ENCODE results near the gene CUX1.

DNA sequence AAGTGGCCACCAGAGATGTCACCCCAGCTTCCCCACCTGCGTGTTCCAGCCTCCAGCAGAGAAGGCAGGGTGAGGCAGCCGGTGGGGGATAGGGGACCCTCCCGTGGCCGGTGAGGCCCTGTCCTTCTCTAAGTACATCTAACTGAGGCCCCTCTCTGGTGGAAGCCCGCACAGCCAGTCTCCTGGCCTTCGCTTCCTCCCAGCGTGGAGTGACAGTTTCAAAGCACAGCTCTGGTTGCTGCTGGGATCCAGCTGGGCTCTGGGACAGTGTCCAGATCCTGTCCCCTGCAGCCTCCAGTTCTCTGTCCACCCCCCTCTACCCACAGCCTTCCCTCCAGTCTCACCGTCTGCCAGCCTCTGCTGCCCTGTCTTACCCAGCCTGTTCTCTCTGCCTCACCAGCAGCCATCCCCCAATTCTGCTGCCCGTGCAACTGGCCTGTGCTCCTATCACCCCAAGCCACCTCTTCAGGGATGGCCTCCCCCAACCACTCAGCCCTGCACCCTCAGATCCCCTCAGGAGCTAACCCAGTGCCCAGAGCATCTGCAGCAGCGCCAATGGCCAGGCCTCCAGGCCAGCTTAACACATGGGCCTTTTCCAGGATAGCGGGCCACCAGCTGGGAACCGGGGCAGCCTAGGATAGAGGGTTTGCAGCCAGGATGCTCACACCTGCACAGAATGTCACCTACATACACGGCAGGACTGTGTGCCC lies 452.9 kb downstream of the CUX1 start:
- TF ChIP-seq EP300 (IDR thresholded peaks at IDR 0.05; ENCODE audit: borderline replicate concordance) (no peak), CREB1 (IDR thresholded peaks at IDR 0.05; ENCODE audit: low read depth) (no peak), TAF1 (IDR thresholded peaks at IDR 0.05; ENCODE audit: low read depth) (no peak), CEBPB (IDR thresholded peaks at IDR 0.05) (no peak), ZBTB7A (IDR thresholded peaks at IDR 0.05; ENCODE audit: low read depth) (no peak), YY1 (IDR thresholded peaks at IDR 0.05; ENCODE audit: low read depth) (no peak), TCF12 (IDR thresholded peaks at IDR 0.05; ENCODE audit: low read depth) (no peak), EGR1 (IDR thresholded peaks at IDR 0.05) (no peak), RAD21 (IDR thresholded peaks at IDR 0.05; ENCODE audit: low read depth) (no peak), TEAD4 (IDR thresholded peaks at IDR 0.05) (no peak)
- TF ChIP-seq, protein P1, sequence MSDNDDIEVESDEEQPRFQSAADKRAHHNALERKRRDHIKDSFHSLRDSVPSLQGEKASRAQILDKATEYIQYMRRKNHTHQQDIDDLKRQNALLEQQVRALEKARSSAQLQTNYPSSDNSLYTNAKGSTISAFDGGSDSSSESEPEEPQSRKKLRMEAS (IDR thresholded peaks at IDR 0.05): no peak
- TF ChIP-seq, protein P2, sequence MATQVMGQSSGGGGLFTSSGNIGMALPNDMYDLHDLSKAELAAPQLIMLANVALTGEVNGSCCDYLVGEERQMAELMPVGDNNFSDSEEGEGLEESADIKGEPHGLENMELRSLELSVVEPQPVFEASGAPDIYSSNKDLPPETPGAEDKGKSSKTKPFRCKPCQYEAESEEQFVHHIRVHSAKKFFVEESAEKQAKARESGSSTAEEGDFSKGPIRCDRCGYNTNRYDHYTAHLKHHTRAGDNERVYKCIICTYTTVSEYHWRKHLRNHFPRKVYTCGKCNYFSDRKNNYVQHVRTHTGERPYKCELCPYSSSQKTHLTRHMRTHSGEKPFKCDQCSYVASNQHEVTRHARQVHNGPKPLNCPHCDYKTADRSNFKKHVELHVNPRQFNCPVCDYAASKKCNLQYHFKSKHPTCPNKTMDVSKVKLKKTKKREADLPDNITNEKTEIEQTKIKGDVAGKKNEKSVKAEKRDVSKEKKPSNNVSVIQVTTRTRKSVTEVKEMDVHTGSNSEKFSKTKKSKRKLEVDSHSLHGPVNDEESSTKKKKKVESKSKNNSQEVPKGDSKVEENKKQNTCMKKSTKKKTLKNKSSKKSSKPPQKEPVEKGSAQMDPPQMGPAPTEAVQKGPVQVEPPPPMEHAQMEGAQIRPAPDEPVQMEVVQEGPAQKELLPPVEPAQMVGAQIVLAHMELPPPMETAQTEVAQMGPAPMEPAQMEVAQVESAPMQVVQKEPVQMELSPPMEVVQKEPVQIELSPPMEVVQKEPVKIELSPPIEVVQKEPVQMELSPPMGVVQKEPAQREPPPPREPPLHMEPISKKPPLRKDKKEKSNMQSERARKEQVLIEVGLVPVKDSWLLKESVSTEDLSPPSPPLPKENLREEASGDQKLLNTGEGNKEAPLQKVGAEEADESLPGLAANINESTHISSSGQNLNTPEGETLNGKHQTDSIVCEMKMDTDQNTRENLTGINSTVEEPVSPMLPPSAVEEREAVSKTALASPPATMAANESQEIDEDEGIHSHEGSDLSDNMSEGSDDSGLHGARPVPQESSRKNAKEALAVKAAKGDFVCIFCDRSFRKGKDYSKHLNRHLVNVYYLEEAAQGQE (IDR thresholded peaks at IDR 0.05; ENCODE audit: low read depth): no peak
